22Rv1 (cell line): ENCODE measurements around the gene DNER.

Experiments used
- H3K27ac ChIP-seq: fragments of 450-650 bp; 2 replicates; pipeline ENCODE4 v1.5.1; 2017
- ZFX ChIP-seq: fragments of 450-650 bp; IDR thresholded peaks from 2 replicates; pipeline ENCODE4 v1.6.1; 2017; ENCODE audit warnings: antibody characterized with exemption, borderline replicate concordance
- TF ChIP-seq, protein P1 (sequence below): fragments of 450-650 bp; IDR thresholded peaks from 2 replicates; pipeline ENCODE4 v1.5.1; 2017; ENCODE audit warnings: mild to moderate bottlenecking

Gene DNER

DNA sequence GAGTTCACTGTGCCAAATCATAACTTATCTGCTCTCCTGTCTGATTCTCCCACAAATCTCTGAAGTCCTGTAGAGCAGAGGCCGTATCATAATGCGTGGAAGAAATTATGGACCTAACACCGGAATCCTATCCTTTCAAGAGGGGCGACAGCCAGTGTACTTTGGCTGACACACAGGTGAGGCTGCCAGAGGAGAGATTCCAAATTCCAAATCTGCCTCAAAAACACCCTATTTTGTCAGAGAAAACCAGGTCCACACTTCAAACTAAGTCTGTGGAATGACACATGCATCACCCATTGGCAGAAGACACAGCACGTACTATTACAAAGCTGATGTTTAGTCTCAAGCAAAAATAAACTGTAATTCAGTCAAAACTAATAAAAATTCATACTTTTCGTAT is 304.1 kb downstream of the DNER start:
- no peak overlapping the region for H3K27ac ChIP-seq
- TF ChIP-seq ZFX = no peak

DNA sequence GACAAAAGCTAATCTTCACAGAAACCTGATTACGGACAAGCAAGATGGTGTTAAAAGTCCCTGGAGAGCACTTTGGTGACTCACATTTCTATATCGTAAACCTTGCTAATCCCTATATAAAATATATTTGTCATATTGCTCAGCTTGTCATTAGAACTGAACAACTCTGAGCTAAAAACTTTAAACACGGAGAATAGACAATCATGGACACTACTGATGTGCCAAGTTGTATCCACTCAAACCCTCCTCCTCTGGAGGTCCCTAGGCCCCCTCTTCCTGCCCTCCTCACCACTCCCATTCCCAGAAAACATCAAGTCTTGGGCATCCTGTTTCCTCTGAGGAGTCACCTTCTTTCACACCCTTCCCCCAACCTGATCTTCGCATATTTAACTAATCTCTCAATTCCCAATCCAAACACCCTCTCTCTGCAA is 304.6 kb downstream of the DNER start:
- no peak overlapping the region for H3K27ac ChIP-seq
- no peak for TF ChIP-seq ZFX
- TF ChIP-seq, protein P1, sequence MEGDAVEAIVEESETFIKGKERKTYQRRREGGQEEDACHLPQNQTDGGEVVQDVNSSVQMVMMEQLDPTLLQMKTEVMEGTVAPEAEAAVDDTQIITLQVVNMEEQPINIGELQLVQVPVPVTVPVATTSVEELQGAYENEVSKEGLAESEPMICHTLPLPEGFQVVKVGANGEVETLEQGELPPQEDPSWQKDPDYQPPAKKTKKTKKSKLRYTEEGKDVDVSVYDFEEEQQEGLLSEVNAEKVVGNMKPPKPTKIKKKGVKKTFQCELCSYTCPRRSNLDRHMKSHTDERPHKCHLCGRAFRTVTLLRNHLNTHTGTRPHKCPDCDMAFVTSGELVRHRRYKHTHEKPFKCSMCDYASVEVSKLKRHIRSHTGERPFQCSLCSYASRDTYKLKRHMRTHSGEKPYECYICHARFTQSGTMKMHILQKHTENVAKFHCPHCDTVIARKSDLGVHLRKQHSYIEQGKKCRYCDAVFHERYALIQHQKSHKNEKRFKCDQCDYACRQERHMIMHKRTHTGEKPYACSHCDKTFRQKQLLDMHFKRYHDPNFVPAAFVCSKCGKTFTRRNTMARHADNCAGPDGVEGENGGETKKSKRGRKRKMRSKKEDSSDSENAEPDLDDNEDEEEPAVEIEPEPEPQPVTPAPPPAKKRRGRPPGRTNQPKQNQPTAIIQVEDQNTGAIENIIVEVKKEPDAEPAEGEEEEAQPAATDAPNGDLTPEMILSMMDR = no peak

DNA sequence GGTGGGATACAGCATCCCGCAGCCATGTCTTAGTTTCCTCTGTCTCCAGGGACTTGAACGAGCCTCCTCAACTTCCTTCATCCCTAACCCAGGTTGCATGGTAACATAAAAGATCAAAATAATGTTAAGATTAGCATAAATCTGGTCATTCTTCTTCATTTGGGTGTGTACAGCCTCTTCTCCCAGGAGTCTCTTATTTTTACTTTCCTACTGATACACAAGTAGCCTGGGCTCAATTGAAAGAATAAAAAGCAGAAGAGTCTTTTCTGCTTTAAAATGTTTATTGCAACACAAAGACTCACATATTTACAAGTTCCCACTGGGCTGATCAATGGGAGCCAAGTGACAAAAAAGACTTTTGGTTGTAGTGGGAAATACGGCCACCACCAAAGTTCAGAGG is 305.4 kb downstream of the DNER start:
- TF ChIP-seq ZFX = no peak
- TF ChIP-seq, protein P1 = no peak
- H3K27ac ChIP-seq = no peak overlapping the region

DNA sequence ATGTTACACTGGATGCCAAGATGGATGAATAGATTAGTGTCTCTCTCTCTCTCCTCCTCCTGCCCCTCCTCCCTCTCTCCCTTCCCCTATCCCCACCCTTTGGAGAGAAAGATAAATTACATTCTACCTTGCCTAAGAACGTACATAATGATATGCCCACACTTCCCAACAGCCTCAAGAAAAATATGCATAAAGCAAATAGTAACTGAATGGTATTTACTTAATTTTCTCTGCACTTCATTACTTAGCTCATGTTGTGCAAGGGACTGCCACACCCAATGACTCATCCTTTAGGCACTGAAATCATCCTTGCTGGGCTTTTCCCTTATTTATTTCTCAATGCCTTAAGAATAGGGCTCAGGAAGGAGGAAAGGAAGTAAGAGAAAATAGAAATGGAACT is 306.0 kb downstream of the DNER start:
- H3K27ac ChIP-seq = no peak overlapping the region
- TF ChIP-seq, protein P1 = no peak
- TF ChIP-seq ZFX = no peak

DNA sequence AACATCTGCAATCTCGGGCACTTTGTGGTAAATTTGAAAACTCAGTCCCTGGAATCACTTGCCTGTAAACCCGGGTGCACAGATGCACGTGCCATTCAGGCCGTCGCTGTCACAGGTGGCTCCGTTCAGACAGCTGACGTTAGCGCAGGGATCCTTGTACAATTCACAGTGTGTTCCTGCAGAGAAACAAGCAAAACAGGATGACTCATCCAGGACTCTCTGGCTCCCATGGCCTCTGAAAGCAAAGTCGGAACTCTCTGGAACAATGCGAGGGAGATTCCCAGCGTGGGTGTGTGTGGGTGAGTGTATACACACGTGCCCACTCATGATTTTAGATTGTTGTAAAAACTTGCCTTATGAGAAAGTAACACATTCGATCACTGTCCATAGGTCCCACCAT is 307.2 kb downstream of the DNER start:
- TF ChIP-seq, protein P1 = no peak
- TF ChIP-seq ZFX = no peak
- H3K27ac ChIP-seq = no peak overlapping the region

DNA sequence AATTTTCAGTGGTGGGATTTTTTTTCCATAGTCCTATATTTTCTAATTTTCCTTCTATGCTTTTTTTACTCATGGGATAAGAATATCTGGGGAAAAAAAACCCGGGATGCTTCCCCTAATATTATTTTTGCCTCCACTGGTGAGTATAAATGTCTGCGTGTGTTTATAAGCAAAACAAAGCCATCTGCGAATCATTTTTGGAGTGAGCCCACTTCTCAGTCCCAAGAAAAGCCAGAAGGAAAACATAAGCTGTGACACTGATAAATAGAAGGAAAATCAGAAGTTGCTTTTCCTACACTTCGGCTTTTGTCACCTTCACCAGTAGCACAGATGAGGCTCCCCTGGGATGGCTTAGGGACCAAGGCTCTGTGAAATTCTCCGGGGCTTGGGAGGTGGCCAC is 308.6 kb downstream of the DNER start:
- H3K27ac ChIP-seq = no peak overlapping the region
- TF ChIP-seq, protein P1 = no peak
- no peak for TF ChIP-seq ZFX

DNA sequence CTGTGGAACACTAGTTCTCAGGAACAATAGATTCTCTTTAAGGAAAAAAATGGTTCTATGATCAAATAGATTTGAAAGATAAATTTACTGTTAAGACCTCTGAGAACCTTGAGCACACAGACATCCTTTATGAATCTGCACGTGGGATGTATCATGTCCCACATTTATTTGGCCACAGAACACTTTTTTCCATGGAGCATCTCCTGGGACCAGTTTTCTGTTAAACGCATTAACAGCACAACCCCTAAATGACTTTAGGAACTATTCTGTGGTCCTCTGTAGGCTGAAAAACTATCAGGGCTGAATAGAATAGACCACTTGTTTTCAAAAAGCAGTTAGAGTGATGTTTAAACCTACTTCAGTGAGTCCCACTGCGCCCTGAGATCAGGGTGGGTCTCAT is 311.1 kb downstream of the DNER start:
- H3K27ac ChIP-seq = no peak overlapping the region
- TF ChIP-seq ZFX = no peak
- TF ChIP-seq, protein P1 = no peak

DNA sequence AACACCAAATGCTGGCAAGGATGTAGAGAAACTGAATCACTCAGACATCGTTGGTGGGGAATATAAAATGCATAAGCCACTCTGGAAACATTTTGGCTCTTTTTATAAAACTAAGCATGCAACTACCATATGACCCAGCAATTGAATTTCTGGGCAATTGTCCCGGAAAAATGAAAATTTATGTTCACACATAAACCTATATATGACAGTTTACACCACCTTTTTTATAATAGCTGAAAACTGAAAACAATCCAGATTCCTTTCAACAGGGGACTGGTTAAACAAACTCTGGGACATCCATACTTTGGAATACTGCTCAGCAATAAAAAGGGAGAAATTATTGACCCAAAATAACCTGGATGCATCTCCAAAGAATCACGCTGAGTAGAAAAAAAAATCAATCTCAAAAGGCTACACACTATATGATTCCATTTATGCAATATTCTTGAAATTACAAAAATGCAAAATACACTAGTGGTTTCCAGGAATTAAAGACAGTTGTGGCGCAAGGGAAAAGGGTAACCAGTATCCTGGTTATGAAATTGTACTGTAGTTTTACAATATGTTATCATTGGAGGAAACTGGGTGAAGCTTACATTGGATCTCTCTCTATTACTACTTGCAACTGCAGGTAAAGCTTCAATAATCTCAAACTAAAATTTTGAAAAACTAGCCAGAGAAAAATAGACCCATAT is 313.0 kb downstream of the DNER start:
- no peak overlapping the region for H3K27ac ChIP-seq
- no peak for TF ChIP-seq ZFX
- TF ChIP-seq, protein P1 = no peak
